Colonic mucosa (tissue), 4 donors: ENCODE measurements around the gene TMC5. TPM values are rescaled to one million over a fixed set of nuclear protein-coding genes. Genes with fewer than 3 reads are reported as not detected.

ENCODE experiments used
- DNase-seq: peaks from one replicate; pipeline ENCODE4 v3.0.0-alpha.2; 2020
- H3K27ac ChIP-seq: fragments of 200-600 bp; one replicate; pipeline ENCODE4 v1.8.0; 2021
- H3K27me3 ChIP-seq: fragments of 200-600 bp; one replicate; pipeline ENCODE4 v1.8.0; 2021
- H3K36me3 ChIP-seq: fragments of 200-600 bp; one replicate; pipeline ENCODE4 v1.8.0; 2021
- H3K4me1 ChIP-seq: fragments of 200-600 bp; one replicate; pipeline ENCODE4 v1.8.0; 2021; ENCODE audit warnings: mild to moderate bottlenecking
- H3K4me3 ChIP-seq: fragments of 200-600 bp; one replicate; pipeline ENCODE4 v1.8.0; 2021
- H3K9ac ChIP-seq, 2 donors: one replicate each; pipeline ENCODE4 v1.7.0; 2013; ENCODE audit warnings: control low read depth in 2 of 2, low read depth in 2 of 2, low read length in 2 of 2
- H3K9me3 ChIP-seq: fragments of 200-600 bp; one replicate; pipeline ENCODE4 v1.8.0; 2021
- CTCF ChIP-seq: fragments of 200-600 bp; IDR thresholded peaks from one replicate; pipeline ENCODE4 v1.8.0; 2022; ENCODE audit warnings: antibody characterized with exemption, mild to moderate bottlenecking
- intact Hi-C: fragments of 100-400 bp; cut with DNase I; formaldehyde crosslinking; loops from one replicate; pipeline ENCODE4 v1.14.1; 2022
- total RNA-seq, 2 donors: library from RNA; stranded (reverse); fragmentation: NEBNext Ultra II Directional in 1 of 2; extraction: Animal tissue kit (Norgen Biotek cat#: 25700) in 1 of 2; gene quantifications; one replicate each; pipeline ENCODE4 v1.2.1, GENCODE V29; 2021
- donor health status: healthy.
- donor health status: DM: no; HTN: no; CAD: no.
- donor health status: DM: no; HTN: no; CAD: no.

Gene TMC5
- total RNA-seq, 2 donors from 2014 or later: 54.5 to 113 TPM

DNA sequence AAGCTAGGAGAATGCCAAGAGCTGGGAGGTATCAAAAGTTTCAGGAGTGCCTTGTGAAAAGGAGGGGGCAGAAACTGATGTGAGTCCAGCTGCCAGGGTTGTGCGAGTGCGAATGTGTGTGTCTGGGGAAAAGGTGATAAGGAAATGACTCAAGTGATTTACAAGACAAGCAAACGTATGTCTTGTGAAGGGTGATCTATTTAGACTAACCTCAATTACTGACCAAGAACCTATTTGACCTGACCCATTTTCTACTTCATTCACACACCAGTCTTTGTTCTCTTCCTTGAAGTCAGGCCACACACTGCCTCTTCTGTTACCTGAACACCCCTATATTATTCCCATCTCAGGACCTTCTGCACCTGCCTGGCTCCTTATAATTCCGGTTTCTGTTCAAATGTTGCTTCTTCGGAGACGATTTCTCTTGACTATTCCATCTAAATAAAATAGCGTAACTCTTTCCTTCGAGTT, 103.2 kb downstream of the TMC5 start:
- Histone ChIP-seq H3K4me3 (peak overlapping the region; percentile 64), H3K27ac (peak overlapping the region; percentile 91), H3K9ac (peak overlapping the region; percentile 95 to 97), H3K4me1 (no peaks in the 10 kb centered on the region), H3K9me3 (no peaks in the 10 kb centered on the region), H3K36me3 (no peaks in the 10 kb centered on the region), H3K27me3 (no peaks in the 10 kb centered on the region)
- TF ChIP-seq CTCF: no peak
- peak; percentile 66 for DNase-seq
- intact Hi-C loops: no loop called here

GRCh38 chr16:19521471-19522396, 104.1 kb downstream of the TMC5 start, which contains the start of gene GDE1:
Gene GDE1, minus strand, starts transcription at chr16:19522098. Its CDS starts 134 bp downstream, at chr16:19521964.
- no peak for TF ChIP-seq CTCF
- H3K4me1 ChIP-seq: no peaks in the 10 kb centered on the region
- no peaks in the 10 kb centered on the region for H3K36me3 ChIP-seq
- peak within 1 kb of the TSS; percentile 95 to 97 for H3K9ac ChIP-seq
- peak within 1 kb of the TSS; percentile 91 for H3K27ac ChIP-seq
- H3K27me3 ChIP-seq: no peaks in the 10 kb centered on the region
- H3K4me3 ChIP-seq: peak within 1 kb of the TSS; percentile 64
- peak; percentile 98 for DNase-seq
- intact Hi-C loops: no loop called here
- no peaks in the 10 kb centered on the region for H3K9me3 ChIP-seq

GRCh38 chr16:19522397-19522732, 104.7 kb downstream of the TMC5 start:
- H3K4me3 ChIP-seq: no peak overlapping the region
- peak overlapping the region; percentile 91 for H3K27ac ChIP-seq
- no peak for TF ChIP-seq CTCF
- no peak for DNase-seq
- H3K9me3 ChIP-seq: no peaks in the 10 kb centered on the region
- H3K9ac ChIP-seq: peak overlapping the region in 1 of 2 donors; percentile 95
- H3K36me3 ChIP-seq: no peaks in the 10 kb centered on the region
- intact Hi-C loops: no loop called here
- H3K4me1 ChIP-seq: no peaks in the 10 kb centered on the region
- no peaks in the 10 kb centered on the region for H3K27me3 ChIP-seq

- Histone ChIP-seq H3K27me3 (no peaks in the 10 kb centered on the region), H3K4me1 (no peaks in the 10 kb centered on the region), H3K9ac (no peak overlapping the region), H3K9me3 (no peaks in the 10 kb centered on the region), H3K36me3 (no peaks in the 10 kb centered on the region), H3K27ac (no peak overlapping the region), H3K4me3 (no peak overlapping the region)
- intact Hi-C loops: no loop called here
- no peak for TF ChIP-seq CTCF
- no peak for DNase-seq
These were observed 105.1 kb downstream of the TMC5 start for GRCh38 chr16:19522760-19523159.

GRCh38 chr16:19523184-19523558, 105.5 kb downstream of the TMC5 start:
- Histone ChIP-seq H3K4me1 (no peaks in the 10 kb centered on the region), H3K9me3 (no peaks in the 10 kb centered on the region), H3K27ac (no peak overlapping the region), H3K9ac (no peak overlapping the region), H3K27me3 (no peaks in the 10 kb centered on the region), H3K4me3 (no peak overlapping the region), H3K36me3 (no peaks in the 10 kb centered on the region)
- peak; percentile 31 for DNase-seq
- intact Hi-C loops: no loop called here
- TF ChIP-seq CTCF: no peak
